ENCODE measurements around the gene SASH3.

DNA sequence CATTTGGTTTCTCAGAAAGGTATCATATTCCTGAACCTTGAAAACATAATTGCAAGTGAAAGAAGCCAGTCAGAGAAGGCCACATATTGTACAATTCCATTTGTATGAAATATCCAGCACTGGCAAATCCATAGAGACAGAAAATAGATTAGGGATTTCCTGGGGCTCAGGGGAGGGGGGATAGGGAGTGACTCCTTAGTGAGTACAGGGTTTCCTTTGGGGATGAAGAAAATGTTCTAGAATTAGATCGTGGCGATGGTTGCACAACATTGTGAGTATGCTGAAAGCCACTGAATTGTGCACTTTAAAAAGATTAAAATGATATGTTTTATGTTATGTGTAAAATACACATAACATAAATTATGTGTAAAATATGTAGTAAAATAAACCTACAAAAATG, 30.7 kb upstream of the SASH3 start:
- TF ChIP-seq EZH2 (IDR thresholded peaks at IDR 0.05; ENCODE audit: insufficient read depth, poor library complexity, severe bottlenecking) (no peak), EZH2phosphoT487 (IDR thresholded peaks at IDR 0.05; ENCODE audit: insufficient read depth, low read depth) (no peak)

Measured in GM23248 (cell line).